ENCODE measurements around the gene HOOK1. TPM values are rescaled to one million over a fixed set of nuclear protein-coding genes. Genes with fewer than 3 reads are reported as not detected.

HOOK1 gene
- total RNA-seq, 2 donors from 2014 or later, result 19.9 to 23.7 TPM

DNA sequence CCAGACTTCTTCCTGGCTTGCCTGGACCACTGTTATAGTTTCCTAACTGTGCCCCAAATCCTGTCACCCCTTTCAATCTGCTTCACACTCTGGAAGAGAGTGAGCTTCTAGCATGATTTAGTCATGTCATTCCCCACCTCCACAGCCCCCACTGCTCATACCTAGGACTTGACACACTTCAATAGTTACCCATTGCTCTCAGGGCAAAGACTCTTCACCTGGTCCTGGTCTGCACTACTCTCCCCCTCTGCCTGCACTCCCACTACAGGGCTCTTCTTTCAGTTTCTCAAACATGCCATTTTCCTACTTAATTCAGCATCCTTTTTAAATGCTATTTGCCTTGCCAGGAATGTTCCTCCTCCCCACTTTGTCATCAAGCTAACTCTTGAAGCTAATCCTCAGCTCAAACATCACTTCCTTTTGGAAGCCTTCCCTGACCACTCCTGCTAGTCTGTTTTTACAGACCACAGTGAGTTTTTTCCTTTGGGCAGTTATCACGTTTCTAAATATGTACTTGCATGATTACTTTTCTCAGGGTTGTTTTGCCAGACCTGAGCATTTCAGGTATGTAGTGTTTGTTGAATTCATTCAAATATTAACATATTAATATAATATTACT, 87.1 kb downstream of the HOOK1 start:
- Histone ChIP-seq H3K4me1 (ENCODE audit: control insufficient read depth, insufficient read depth, low read length) (no peaks in the 10 kb centered on the region), H3K4me3 (ENCODE audit: low read length) (no peak overlapping the region), H3K27ac (ENCODE audit: low read depth, low read length) (no peak overlapping the region), H3K9me3 (ENCODE audit: control insufficient read depth, low read length) (no peaks in the 10 kb centered on the region), H3K27me3 (ENCODE audit: control insufficient read depth, insufficient read depth, low read length, poor library complexity, severe bottlenecking) (no peaks in the 10 kb centered on the region), H3K36me3 (ENCODE audit: control insufficient read depth, insufficient read depth, low read length) (no peaks in the 10 kb centered on the region), H3K9ac (ENCODE audit: extremely low read depth, low read length, poor library complexity, severe bottlenecking) (no peak overlapping the region)
- Mint-ChIP-seq H3K27me3 (ENCODE audit: insufficient read depth) (no peaks in the 10 kb centered on the region), H3K36me3 (ENCODE audit: low read depth) (no peaks in the 10 kb centered on the region), H3K4me3 (no peak overlapping the region), H3K27ac (no peak overlapping the region), H3K9me3 (no peaks in the 10 kb centered on the region), H3K4me1 (peaks cover 4% of the 10 kb centered on the region)
- WGBS, 2 experiments (ENCODE audit: insufficient coverage in 1 of 2, insufficient read length in 1 of 2), result 80% methylated on average over 1 of the region's 1 CpG; no CpG with 5 or more reads in 1 of the 2 experiments
- no peak for DNase-seq
- no peak for TF ChIP-seq CTCF (conservative IDR thresholded peaks at IDR 0.05)

DNA sequence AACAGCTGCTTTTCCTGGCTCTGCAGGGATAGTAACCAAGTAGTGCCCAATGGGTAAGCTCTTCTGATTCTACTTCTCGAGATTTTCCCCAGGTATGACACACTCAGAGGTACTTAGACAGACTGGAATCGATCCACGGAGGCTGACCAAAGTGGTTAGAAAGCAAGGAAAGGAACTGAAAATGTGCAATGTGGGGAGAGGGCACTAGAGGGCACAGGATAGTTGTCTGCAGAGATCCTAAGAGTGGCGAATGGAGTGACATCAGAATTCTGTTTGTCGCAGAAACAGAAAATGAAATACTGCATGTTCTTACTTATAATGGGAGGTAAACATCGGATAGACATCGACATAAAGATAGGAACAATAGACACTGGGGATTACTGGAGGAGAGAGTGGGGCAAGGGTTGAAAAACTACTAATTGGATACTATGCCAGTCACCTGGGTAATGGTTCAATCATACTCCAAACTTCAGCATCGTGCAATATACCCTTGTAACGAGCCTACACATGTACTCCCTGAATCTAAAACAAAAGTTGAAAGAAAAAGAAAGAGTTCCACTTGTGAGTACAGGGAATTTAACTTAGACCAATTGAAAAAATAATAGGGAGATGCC, 88.5 kb downstream of the HOOK1 start:
- Histone ChIP-seq H3K36me3 (ENCODE audit: control insufficient read depth, insufficient read depth, low read length) (no peaks in the 10 kb centered on the region), H3K9me3 (ENCODE audit: control insufficient read depth, low read length) (no peaks in the 10 kb centered on the region), H3K4me3 (ENCODE audit: low read length) (no peak overlapping the region), H3K27ac (ENCODE audit: low read depth, low read length) (no peak overlapping the region), H3K9ac (ENCODE audit: extremely low read depth, low read length, poor library complexity, severe bottlenecking) (no peak overlapping the region), H3K4me1 (ENCODE audit: control insufficient read depth, insufficient read depth, low read length) (no peaks in the 10 kb centered on the region), H3K27me3 (ENCODE audit: control insufficient read depth, insufficient read depth, low read length, poor library complexity, severe bottlenecking) (no peaks in the 10 kb centered on the region)
- Mint-ChIP-seq H3K4me3 (no peak overlapping the region), H3K36me3 (ENCODE audit: low read depth) (no peaks in the 10 kb centered on the region), H3K27me3 (ENCODE audit: insufficient read depth) (no peaks in the 10 kb centered on the region), H3K4me1 (peaks cover 4% of the 10 kb centered on the region), H3K27ac (no peak overlapping the region), H3K9me3 (no peaks in the 10 kb centered on the region)
- peak; percentile 77 for DNase-seq
- WGBS, 2 experiments (ENCODE audit: insufficient coverage in 1 of 2, insufficient read length in 1 of 2), result 64 to 65% methylated on average over 7 to 9 of the region's 9 CpGs
- peak; percentile 74 for TF ChIP-seq CTCF (conservative IDR thresholded peaks at IDR 0.05)

DNA sequence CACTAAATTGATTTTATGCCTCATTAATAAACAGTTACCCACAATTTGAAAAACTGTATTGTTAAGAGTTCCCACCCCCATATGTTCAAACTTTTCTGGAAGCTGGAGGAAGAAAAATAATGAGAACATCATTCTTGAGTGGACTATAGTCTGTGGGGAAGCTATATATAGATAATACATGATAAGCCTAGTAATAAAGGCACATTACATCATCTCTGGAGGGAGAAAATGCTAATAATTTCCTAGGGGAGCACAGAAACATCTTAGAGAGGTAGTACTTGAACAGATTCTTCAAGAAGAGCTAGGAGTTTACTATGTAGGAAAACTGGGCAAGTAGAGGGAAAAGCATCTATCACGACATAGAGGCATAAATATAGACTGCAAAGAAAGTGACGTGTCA, 92.2 kb downstream of the HOOK1 start:
- Histone ChIP-seq H3K9ac (ENCODE audit: extremely low read depth, low read length, poor library complexity, severe bottlenecking) (no peak overlapping the region), H3K27me3 (ENCODE audit: control insufficient read depth, insufficient read depth, low read length, poor library complexity, severe bottlenecking) (no peaks in the 10 kb centered on the region), H3K4me3 (ENCODE audit: low read length) (no peak overlapping the region), H3K27ac (ENCODE audit: low read depth, low read length) (no peak overlapping the region), H3K9me3 (ENCODE audit: control insufficient read depth, low read length) (no peaks in the 10 kb centered on the region), H3K4me1 (ENCODE audit: control insufficient read depth, insufficient read depth, low read length) (no peaks in the 10 kb centered on the region), H3K36me3 (ENCODE audit: control insufficient read depth, insufficient read depth, low read length) (no peaks in the 10 kb centered on the region)
- no peaks in the 10 kb centered on the region for H3K9me3 Mint-ChIP-seq
- no peaks in the 10 kb centered on the region for H3K27me3 Mint-ChIP-seq (ENCODE audit: insufficient read depth)
- TF ChIP-seq CTCF (conservative IDR thresholded peaks at IDR 0.05), result no peak
- 90 to 100% methylated on average over 2 of the region's 2 CpGs for WGBS, 2 experiments (ENCODE audit: insufficient coverage in 1 of 2, insufficient read length in 1 of 2)
- no peak overlapping the region for H3K27ac Mint-ChIP-seq
- no peaks in the 10 kb centered on the region for H3K36me3 Mint-ChIP-seq (ENCODE audit: low read depth)
- no peak for DNase-seq
- H3K4me1 Mint-ChIP-seq, result peaks cover under 1% of the 10 kb centered on the region
- no peak overlapping the region for H3K4me3 Mint-ChIP-seq
